Common myeloid progenitor, CD34-positive (primary cell): ENCODE data around the gene HCAR3.

ENCODE experiments used
- CTCF ChIA-PET: fragments of 350-600 bp; sonication (Branson Sonifier 250); formaldehyde crosslinking; loops from one replicate; lab custom pipeline; 2021; ENCODE audit warnings: antibody characterized with exemption; lab: Charles Lee
- POLR2A ChIA-PET: fragments of 350-600 bp; sonication (Branson Sonifier 250); formaldehyde crosslinking; loops from one replicate; lab custom pipeline; 2021; ENCODE audit warnings: antibody characterized with exemption; lab: Charles Lee
- DNase-seq, 3 donors: peaks; one replicate each; pipeline versions ENCODE4 v3.0.0 to v3.0.0-alpha.2; 2013
- H3K27ac ChIP-seq, 2 experiments: 1 replicate in 1 of 2; 2 replicates in 1 of 2; pipeline ENCODE4 v1.7.0; 2013; ENCODE audit warnings: inconsistent platforms in 2 of 2, low read length in 2 of 2, mild to moderate bottlenecking in 2 of 2, low read depth in 1 of 2, moderate library complexity in 1 of 2; ENCODE audit not compliant: severe bottlenecking in 2 of 2, insufficient read depth in 1 of 2, poor library complexity in 1 of 2
- H3K27me3 ChIP-seq, 5 experiments: replicated peaks in 2 of 5; 1 replicate in 3 of 5; 2 replicates in 2 of 5; pipeline versions ENCODE4 v1.6.1 to v1.7.0; 2013; ENCODE audit warnings: low read length in 4 of 5, mild to moderate bottlenecking in 2 of 5, moderate library complexity in 2 of 5, inconsistent platforms in 1 of 5; ENCODE audit not compliant: insufficient read depth in 5 of 5, control insufficient read depth in 4 of 5
- H3K36me3 ChIP-seq, 4 experiments: 1 replicate in 2 of 4; 2 replicates in 2 of 4; pipeline versions ENCODE4 v1.6.1 to v1.7.0; 2013; ENCODE audit warnings: low read length in 3 of 4, control low read depth in 1 of 4, mild to moderate bottlenecking in 1 of 4; ENCODE audit not compliant: control insufficient read depth in 4 of 4, insufficient read depth in 4 of 4
- H3K4me1 ChIP-seq, 4 experiments: 1 replicate in 3 of 4; 2 replicates in 1 of 4; pipeline versions ENCODE4 v1.6.1 to v1.7.1; 2013; ENCODE audit warnings: low read length in 3 of 4, mild to moderate bottlenecking in 3 of 4, control low read depth in 1 of 4, inconsistent platforms in 1 of 4, moderate library complexity in 1 of 4; ENCODE audit not compliant: control insufficient read depth in 4 of 4, insufficient read depth in 4 of 4; ENCODE audit errors: control extremely low read depth in 1 of 4
- H3K4me3 ChIP-seq, 7 experiments: 1 replicate in 4 of 7; 2 replicates in 3 of 7; pipeline versions ENCODE4 v1.5.1 to v1.7.0; 2013; ENCODE audit warnings: mild to moderate bottlenecking in 7 of 7, low read length in 6 of 7, moderate library complexity in 6 of 7, inconsistent platforms in 2 of 7, low read depth in 2 of 7, control low read depth in 1 of 7; ENCODE audit not compliant: insufficient read depth in 4 of 7, control insufficient read depth in 1 of 7; ENCODE audit errors: extremely low read depth in 1 of 7
- H3K9me3 ChIP-seq, 5 experiments: 1 replicate in 4 of 5; 2 replicates in 1 of 5; pipeline versions ENCODE4 v1.6.1 to v1.7.1; 2013; ENCODE audit warnings: low read length in 4 of 5, mild to moderate bottlenecking in 2 of 5, inconsistent platforms in 1 of 5, low read depth in 1 of 5, moderate library complexity in 1 of 5; ENCODE audit not compliant: control insufficient read depth in 4 of 5, insufficient read depth in 2 of 5; ENCODE audit errors: control extremely low read depth in 1 of 5
- WGBS: methylation state at CpG from one replicate; pipeline ENCODE4 v1.1.5; 2013; ENCODE audit not compliant: insufficient coverage; 5-methylcytosine and 5-hydroxymethylcytosine counted together

Gene HCAR3

GRCh38 chr12:122732170-122732569 lies 15.6 kb upstream of the HCAR3 start:
- POLR2A ChIA-PET: no interaction called here
- Histone ChIP-seq H3K27ac (no peak overlapping the region), H3K27me3 (no peaks in the 10 kb centered on the region), H3K4me3 (no peak overlapping the region), H3K36me3 (no peaks in the 10 kb centered on the region), H3K4me1 (peaks cover 0 to 25% (median 6%) of the 10 kb centered on the region in 4 experiments), H3K9me3 (no peaks in the 10 kb centered on the region)
- no peak for DNase-seq
- CTCF ChIA-PET: interaction anchor here (1.2 kb wide), 2 partner anchors 9 to 94 kb away, joined by 3 to 4 read pairs; no protein-coding TSS in a partner anchor
- WGBS: 53% methylated on average over 3 of the region's 3 CpGs

GRCh38 chr12:122730215-122731014 lies 13.8 kb upstream of the HCAR3 start, which contains the start of gene HCAR1:
Gene HCAR1, minus strand, starts transcription at chr12:122730844. Its CDS starts 505 bp downstream, at chr12:122730339.
- ChIA-PET CTCF (interaction anchor here (1.0 to 1.4 kb wide), 3 partner anchors 11 to 93 kb away, joined by 3 to 4 read pairs (median 4); partner anchors contain the start of gene DENR), POLR2A (no interaction called here)
- no peaks in the 10 kb centered on the region for H3K36me3 ChIP-seq
- H3K27me3 ChIP-seq: no peaks in the 10 kb centered on the region
- H3K4me3 ChIP-seq: no peak within 1 kb of the TSS
- H3K27ac ChIP-seq: no peak within 1 kb of the TSS
- no peaks in the 10 kb centered on the region for H3K9me3 ChIP-seq
- no peak for DNase-seq
- WGBS: 93% methylated on average over 28 of the region's 32 CpGs
- peaks cover 6 to 43% (median 16%) of the 10 kb centered on the region in 4 experiments for H3K4me1 ChIP-seq

GRCh38 chr12:122729583-122730214 lies 13.1 kb upstream of the HCAR3 start:
- WGBS: 96% methylated on average over 27 of the region's 27 CpGs
- Histone ChIP-seq H3K36me3 (no peaks in the 10 kb centered on the region), H3K9me3 (no peaks in the 10 kb centered on the region), H3K27ac (no peak overlapping the region), H3K27me3 (no peaks in the 10 kb centered on the region), H3K4me3 (no peak overlapping the region), H3K4me1 (peaks cover 6 to 48% (median 20%) of the 10 kb centered on the region in 4 experiments)
- no peak for DNase-seq
- CTCF ChIA-PET: interaction anchor here (1.1 to 1.4 kb wide), 3 partner anchors 12 to 91 kb away, joined by 3 to 4 read pairs (median 4); partner anchors contain the start of gene DENR
- POLR2A ChIA-PET: no interaction called here

GRCh38 chr12:122726080-122726558 lies 9.5 kb upstream of the HCAR3 start:
- peak overlapping the region in 5 of 7 experiments; percentile 37 to 73 (median 42) for H3K4me3 ChIP-seq
- no peaks in the 10 kb centered on the region for H3K36me3 ChIP-seq
- DNase-seq: peak; percentile 85 to 96 (median 93)
- CTCF ChIA-PET: interaction anchor here (0.6 to 1.5 kb wide), 4 partner anchors 10 to 80 kb away, joined by 3 to 5 read pairs (median 4); no protein-coding TSS in a partner anchor
- H3K27me3 ChIP-seq: no peaks in the 10 kb centered on the region
- H3K4me1 ChIP-seq: peaks cover 6 to 55% (median 35%) of the 10 kb centered on the region in 4 experiments
- peak overlapping the region; percentile 18 to 70 for H3K27ac ChIP-seq
- WGBS: 0% methylated on average over 1 of the region's 5 CpGs
- POLR2A ChIA-PET: no interaction called here
- no peaks in the 10 kb centered on the region for H3K9me3 ChIP-seq

GRCh38 chr12:122725452-122726079 lies 9.0 kb upstream of the HCAR3 start:
- POLR2A ChIA-PET: no interaction called here
- no peaks in the 10 kb centered on the region for H3K9me3 ChIP-seq
- peak overlapping the region; percentile 18 to 70 for H3K27ac ChIP-seq
- 0% methylated on average over 2 of the region's 6 CpGs for WGBS
- peaks cover 6 to 55% (median 35%) of the 10 kb centered on the region in 4 experiments for H3K4me1 ChIP-seq
- no peaks in the 10 kb centered on the region for H3K36me3 ChIP-seq
- H3K27me3 ChIP-seq: no peaks in the 10 kb centered on the region
- peak overlapping the region in 5 of 7 experiments; percentile 37 to 73 (median 42) for H3K4me3 ChIP-seq
- no peak for DNase-seq
- CTCF ChIA-PET: interaction anchor here (0.6 to 1.1 kb wide), 4 partner anchors 10 to 85 kb away, joined by 3 to 5 read pairs (median 4); no protein-coding TSS in a partner anchor

GRCh38 chr12:122724641-122725243 lies 8.1 kb upstream of the HCAR3 start:
- no peaks in the 10 kb centered on the region for H3K36me3 ChIP-seq
- no peak for DNase-seq
- H3K27me3 ChIP-seq: no peaks in the 10 kb centered on the region
- no peak overlapping the region for H3K4me3 ChIP-seq
- ChIA-PET POLR2A (no interaction called here), CTCF (interaction anchor here (0.8 to 3.4 kb wide), 3 partner anchors 11 to 87 kb away, joined by 3 to 10 read pairs (median 4); no protein-coding TSS in a partner anchor)
- H3K9me3 ChIP-seq: no peaks in the 10 kb centered on the region
- peaks cover 6 to 56% (median 35%) of the 10 kb centered on the region in 4 experiments for H3K4me1 ChIP-seq
- H3K27ac ChIP-seq: no peak overlapping the region
- WGBS: 93% methylated on average over 11 of the region's 12 CpGs
